Liver (tissue), 3 donors: ENCODE data around the gene USP30.

ENCODE experiments used
- CTCF ChIP-seq: fragments of 150-350 bp; IDR thresholded peaks from 2 replicates; pipeline ENCODE4 v1.5.1; 2017; ENCODE audit warnings: improper control_type of control experiment, low read depth, low read length; ENCODE audit not compliant: missing input control
- MAX ChIP-seq: IDR thresholded peaks from 2 replicates; pipeline ENCODE4 v1.6.1; 2016; ENCODE audit warnings: antibody characterized with exemption
- RAD21 ChIP-seq, 2 donors: IDR thresholded peaks; 2 replicates each; pipeline ENCODE4 v1.6.1; 2016; ENCODE audit warnings: antibody characterized with exemption in 2 of 2, mild to moderate bottlenecking in 2 of 2
- REST ChIP-seq: IDR thresholded peaks from 2 replicates; pipeline ENCODE4 v1.6.1; 2016; ENCODE audit warnings: antibody characterized with exemption, mild to moderate bottlenecking
- RXRA ChIP-seq, 2 donors: IDR thresholded peaks; 2 replicates each; pipeline ENCODE4 v1.6.1; 2017 to 2018; ENCODE audit warnings: antibody characterized with exemption in 2 of 2, mild to moderate bottlenecking in 1 of 2
- SP1 ChIP-seq: IDR thresholded peaks from 2 replicates; pipeline ENCODE4 v1.6.1; 2018; ENCODE audit warnings: antibody characterized with exemption, mild to moderate bottlenecking
- TAF1 ChIP-seq: conservative IDR thresholded peaks from 2 replicates; pipeline ENCODE4 v1.6.1; 2016; ENCODE audit warnings: antibody characterized with exemption, mild to moderate bottlenecking
- YY1 ChIP-seq: IDR thresholded peaks from 2 replicates; pipeline ENCODE4 v1.6.1; 2016; ENCODE audit warnings: antibody characterized with exemption, mild to moderate bottlenecking
- donor health status: healthy.
- donor health status: healthy.

- TF ChIP-seq CTCF (no peak), RAD21 (IDR thresholded peaks at IDR 0.05) (no peak), REST (no peak), YY1 (no peak), MAX (no peak), TAF1 (no peak), RXRA (IDR thresholded peaks at IDR 0.05) (peak; percentile 86 to 97), SP1 (peak; percentile 49)
Observed at GRCh38 chr12:109121346-109121880, 69.0 kb downstream of the USP30 start.
